Measurements from ENCODE around the gene MBD3L2B.

The MBD3L2B gene

DNA sequence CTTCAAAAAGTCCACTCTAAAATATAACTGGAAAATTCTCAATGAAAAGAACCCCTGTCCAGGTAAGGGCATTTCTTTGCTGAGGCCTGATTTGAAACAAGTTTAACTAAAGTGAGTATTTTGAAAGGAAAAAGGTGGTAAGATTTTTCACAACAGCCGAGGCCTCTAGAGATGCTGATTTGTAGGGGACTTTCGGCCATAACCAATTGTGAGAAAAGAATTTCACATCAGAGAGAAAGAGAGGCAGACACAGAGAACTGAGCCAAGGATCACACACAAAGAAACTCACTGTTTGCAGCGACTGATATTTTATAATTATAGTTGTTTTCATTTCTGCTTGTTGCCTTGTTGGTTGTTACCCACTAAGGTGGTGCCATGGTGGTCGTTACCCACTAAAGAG is 24.4 kb downstream of the MBD3L2B start:
- peaks cover 10% of the 10 kb centered on the region for H3K4me1 Mint-ChIP-seq
- ATAC-seq (no peak), DNase-seq (ENCODE audit: low spot score in 2 of 2) (no peak)
- peaks cover 15% of the 10 kb centered on the region for H3K36me3 Mint-ChIP-seq
- H3K9me3 Mint-ChIP-seq = peaks cover 5% of the 10 kb centered on the region
- H3K4me3 Mint-ChIP-seq = no peak overlapping the region
- H3K27ac Mint-ChIP-seq = no peak overlapping the region

DNA sequence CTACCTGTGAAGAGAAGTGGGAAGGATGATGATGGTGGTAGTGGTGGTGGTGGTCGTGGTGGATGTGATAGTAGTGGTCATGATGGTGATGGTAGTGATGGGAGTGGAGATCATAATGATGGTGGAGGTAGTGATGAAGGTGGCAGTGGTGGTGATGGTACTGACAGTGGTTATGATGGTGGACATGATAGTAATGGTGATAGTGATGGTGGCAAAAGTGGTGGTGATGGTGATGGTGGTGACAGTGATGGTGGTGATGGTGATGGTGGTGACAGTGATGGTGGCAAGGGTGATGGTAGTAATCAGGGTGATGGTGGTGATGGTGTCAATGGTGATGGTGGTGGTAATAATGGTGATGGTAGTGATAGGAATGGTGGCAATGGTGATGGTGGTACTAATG is 26.2 kb downstream of the MBD3L2B start:
- H3K4me3 Mint-ChIP-seq = no peak overlapping the region
- ATAC-seq = no peak

DNA sequence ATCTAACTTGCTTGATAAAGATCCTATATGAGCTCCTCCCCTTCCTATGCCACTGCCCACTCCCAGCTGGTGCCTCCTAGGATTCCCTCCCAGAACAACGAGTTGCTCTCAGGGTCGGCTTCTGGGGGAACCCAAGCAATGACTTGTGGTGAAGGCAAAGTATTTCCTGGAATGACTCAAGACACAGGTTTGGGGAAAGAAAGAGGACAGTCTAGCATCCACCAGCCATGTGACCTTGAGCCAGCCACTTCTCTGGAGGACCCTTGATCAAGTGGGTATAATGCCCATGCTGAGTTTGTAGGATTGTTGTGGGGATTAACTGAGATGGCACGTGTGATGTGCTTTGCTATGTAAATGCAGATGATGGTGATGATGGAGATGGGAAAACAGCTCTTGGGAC is 33.0 kb downstream of the MBD3L2B start:
- ATAC-seq = no peak
- Mint-ChIP-seq H3K4me3 (no peak overlapping the region), H3K36me3 (no peaks in the 10 kb centered on the region), H3K4me1 (no peaks in the 10 kb centered on the region), H3K27ac (no peak overlapping the region), H3K9me3 (peaks cover 7% of the 10 kb centered on the region)
- DNase-seq (ENCODE audit: low spot score in 2 of 2) = no peak

More for the DNA sequence above, 26.2 kb downstream of the MBD3L2B start:
- peak overlapping the region; percentile 50 for H3K27ac Mint-ChIP-seq
- peaks cover 5% of the 10 kb centered on the region for H3K9me3 Mint-ChIP-seq
- peaks cover 10% of the 10 kb centered on the region for H3K4me1 Mint-ChIP-seq
- DNase-seq (ENCODE audit: low spot score in 2 of 2) = no peak
- peaks cover 15% of the 10 kb centered on the region for H3K36me3 Mint-ChIP-seq

DNA sequence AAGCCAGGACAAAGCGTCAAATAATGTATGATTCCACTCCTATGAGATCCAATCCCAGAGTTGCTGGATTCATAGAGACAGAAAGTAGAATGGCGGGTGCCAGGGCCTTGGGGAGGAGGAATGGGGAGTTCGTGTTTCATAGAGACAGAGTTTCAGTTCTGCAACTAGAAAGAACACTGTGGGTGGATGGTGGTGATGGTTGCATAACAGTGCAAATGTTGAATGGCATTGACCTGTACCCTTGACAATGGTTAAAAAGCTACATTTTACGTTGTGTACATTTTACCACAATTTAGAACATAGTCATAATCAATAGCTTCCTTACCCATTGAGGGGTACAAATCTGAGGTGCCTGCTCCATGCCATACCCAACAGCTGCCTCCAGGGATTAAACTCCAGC is 33.4 kb downstream of the MBD3L2B start:
- Mint-ChIP-seq H3K36me3 (no peaks in the 10 kb centered on the region), H3K27ac (no peak overlapping the region), H3K4me3 (no peak overlapping the region), H3K4me1 (no peaks in the 10 kb centered on the region), H3K9me3 (peaks cover 10% of the 10 kb centered on the region)
- ATAC-seq = no peak
- no peak for DNase-seq (ENCODE audit: low spot score in 2 of 2)

DNA sequence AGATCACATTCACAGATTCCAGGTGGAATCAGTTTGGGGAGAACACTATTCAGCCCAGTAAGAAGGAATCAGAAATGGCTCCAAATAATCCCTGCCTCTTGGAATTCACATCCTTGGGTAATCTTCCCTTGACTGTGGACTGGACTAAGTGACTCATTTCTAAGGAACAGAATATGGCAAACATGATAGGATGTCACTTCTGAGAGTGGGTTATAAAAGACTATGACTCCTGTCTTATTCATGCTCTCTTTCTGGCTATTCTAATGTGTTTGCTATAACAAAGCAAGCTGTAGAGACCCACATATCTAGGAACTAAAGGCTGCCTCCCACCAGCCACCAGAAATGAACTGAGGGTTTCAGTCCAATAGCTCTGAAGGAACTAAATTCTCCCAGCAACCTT is 37.8 kb downstream of the MBD3L2B start:
- no peak for ATAC-seq
- no peak for DNase-seq (ENCODE audit: low spot score in 2 of 2)
- no peak overlapping the region for H3K4me3 Mint-ChIP-seq
- H3K9me3 Mint-ChIP-seq = peaks cover 10% of the 10 kb centered on the region
- H3K36me3 Mint-ChIP-seq = no peaks in the 10 kb centered on the region
- H3K27ac Mint-ChIP-seq = no peak overlapping the region
- no peaks in the 10 kb centered on the region for H3K4me1 Mint-ChIP-seq

DNA sequence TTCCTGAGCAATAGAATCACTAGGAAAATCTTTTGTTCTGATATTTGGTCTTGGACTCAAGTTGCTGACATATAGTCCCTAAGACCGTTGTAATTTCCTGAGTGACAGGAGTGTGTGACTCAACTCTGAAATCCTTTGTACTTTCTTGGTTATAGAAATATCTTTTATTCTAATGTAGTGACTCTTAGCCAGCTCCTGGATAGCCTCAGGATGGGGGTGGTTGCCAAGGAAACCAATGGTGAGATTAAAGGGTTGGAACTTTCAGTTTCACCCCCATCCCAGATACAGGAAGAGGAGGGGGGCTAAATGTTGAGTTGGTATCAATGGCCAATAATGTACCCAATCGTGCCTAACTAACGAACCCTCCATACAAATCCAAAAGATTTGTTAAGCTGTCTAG is 41.8 kb downstream of the MBD3L2B start:
- no peaks in the 10 kb centered on the region for H3K36me3 Mint-ChIP-seq
- peaks cover 13% of the 10 kb centered on the region for H3K9me3 Mint-ChIP-seq
- no peak overlapping the region for H3K27ac Mint-ChIP-seq
- ATAC-seq = no peak
- no peak for DNase-seq (ENCODE audit: low spot score in 2 of 2)
- H3K4me1 Mint-ChIP-seq = no peaks in the 10 kb centered on the region
- H3K4me3 Mint-ChIP-seq = no peak overlapping the region

DNA sequence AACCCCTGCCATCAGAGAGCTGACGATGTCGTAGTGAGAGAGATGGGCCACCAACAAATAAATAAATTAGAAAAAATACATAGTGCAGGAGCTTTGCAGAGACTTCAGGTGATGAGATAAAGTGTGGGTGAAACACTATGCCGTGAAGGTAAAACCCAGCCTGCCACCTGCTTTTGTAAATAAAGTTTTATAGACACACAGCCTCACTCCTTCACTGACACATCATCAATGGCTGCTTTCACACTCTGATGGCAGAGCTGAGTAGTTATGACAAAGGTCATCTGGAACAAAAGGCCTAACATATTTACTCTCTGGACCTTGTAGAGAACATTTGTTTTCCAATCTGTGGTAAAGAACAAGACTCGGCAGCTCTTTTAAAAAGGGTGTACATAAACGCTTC is 45.0 kb downstream of the MBD3L2B start:
- Mint-ChIP-seq H3K4me1 (no peaks in the 10 kb centered on the region), H3K4me3 (no peak overlapping the region), H3K9me3 (peaks cover 5% of the 10 kb centered on the region), H3K27ac (no peak overlapping the region), H3K36me3 (no peaks in the 10 kb centered on the region)
- DNase-seq (ENCODE audit: low spot score in 2 of 2) (no peak), ATAC-seq (no peak)

DNA sequence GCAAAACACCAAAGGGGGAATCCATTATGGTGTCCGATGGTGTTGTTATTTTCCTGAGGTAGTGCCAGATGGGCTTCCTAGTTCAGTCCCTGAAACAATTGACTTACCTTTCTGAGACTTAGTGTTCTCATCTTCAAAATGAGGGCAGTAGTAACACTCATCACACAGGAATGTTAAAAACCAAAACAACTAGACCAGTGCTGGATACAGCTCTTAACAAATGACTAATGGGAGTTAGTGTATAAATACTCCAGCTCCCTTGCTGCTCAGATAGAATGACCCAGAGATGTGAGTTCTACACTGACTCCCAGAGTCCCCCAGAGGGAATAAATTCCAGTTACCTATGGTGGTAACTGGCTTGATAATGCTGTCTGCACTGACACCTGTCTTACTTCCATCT is 49.9 kb downstream of the MBD3L2B start:
- H3K4me3 Mint-ChIP-seq = no peak overlapping the region
- peaks cover 5% of the 10 kb centered on the region for H3K4me1 Mint-ChIP-seq
- H3K36me3 Mint-ChIP-seq = no peaks in the 10 kb centered on the region
- no peaks in the 10 kb centered on the region for H3K9me3 Mint-ChIP-seq
- no peak for DNase-seq (ENCODE audit: low spot score in 2 of 2)
- no peak for ATAC-seq
- H3K27ac Mint-ChIP-seq = no peak overlapping the region

DNA sequence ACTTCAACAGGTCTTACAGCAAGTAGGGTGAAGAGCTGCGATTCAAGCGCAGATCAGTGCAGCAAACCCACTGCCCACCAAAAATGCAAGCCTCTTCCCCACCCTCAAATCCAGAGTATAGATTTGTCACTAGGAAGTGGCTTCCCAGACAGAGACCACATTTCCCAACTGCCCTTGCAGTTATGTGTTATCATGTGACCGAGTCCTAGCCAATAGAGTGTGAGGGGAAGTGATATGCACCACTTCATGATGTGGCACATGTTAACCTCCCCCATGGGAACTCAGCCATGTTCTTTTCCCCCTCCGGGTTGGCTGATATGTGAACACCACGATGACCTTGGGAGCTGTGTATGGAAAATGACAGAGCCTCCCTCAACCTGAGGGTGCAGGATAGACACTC is 50.8 kb downstream of the MBD3L2B start:
- DNase-seq (ENCODE audit: low spot score in 2 of 2) = no peak
- ATAC-seq = no peak
- H3K27ac Mint-ChIP-seq = no peak overlapping the region
- H3K4me3 Mint-ChIP-seq = no peak overlapping the region
- no peaks in the 10 kb centered on the region for H3K9me3 Mint-ChIP-seq
- no peaks in the 10 kb centered on the region for H3K36me3 Mint-ChIP-seq
- peaks cover 5% of the 10 kb centered on the region for H3K4me1 Mint-ChIP-seq

DNA sequence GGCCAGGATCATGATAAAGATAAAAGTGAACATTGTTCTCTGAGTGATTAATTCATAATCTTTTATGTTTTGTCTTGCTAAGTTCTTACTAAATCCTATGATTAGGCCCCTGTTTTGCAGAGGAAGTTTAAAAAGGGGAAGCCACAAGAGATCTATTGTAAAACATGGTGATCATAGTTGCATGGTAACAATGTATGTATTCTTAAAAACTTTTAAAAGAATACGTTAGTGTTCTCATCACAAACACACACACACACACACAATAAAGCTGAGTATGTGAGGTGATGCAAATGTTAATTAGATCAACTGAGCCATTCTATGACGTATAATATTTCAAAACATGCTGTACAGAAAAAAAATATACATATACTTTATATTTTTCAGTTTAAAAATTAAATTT is 51.2 kb downstream of the MBD3L2B start:
- Mint-ChIP-seq H3K36me3 (no peaks in the 10 kb centered on the region), H3K4me1 (peaks cover 5% of the 10 kb centered on the region), H3K27ac (no peak overlapping the region), H3K9me3 (no peaks in the 10 kb centered on the region), H3K4me3 (no peak overlapping the region)
- ATAC-seq (no peak), DNase-seq (ENCODE audit: low spot score in 2 of 2) (no peak)

DNA sequence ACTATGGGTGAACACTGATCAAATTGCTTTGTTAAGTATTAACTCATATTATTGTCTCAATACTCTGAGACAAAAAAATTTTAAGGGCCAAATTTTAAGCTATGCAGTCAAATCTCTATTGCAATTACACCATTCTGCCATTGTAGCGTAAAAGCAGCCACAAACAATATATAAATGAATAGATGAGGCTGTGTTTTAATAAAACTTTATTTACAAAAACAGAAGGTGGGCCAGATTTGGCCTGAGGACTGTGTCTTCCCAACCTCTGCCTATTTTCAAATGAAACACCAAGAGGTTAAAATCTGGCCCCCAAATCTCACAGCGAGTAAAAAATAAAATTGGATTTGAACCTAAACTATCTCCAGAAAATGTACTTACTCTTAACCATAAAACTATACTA is 51.7 kb downstream of the MBD3L2B start:
- H3K27ac Mint-ChIP-seq = no peak overlapping the region
- no peak for DNase-seq (ENCODE audit: low spot score in 2 of 2)
- no peak for ATAC-seq
- H3K9me3 Mint-ChIP-seq = no peaks in the 10 kb centered on the region
- peaks cover 5% of the 10 kb centered on the region for H3K4me1 Mint-ChIP-seq
- no peak overlapping the region for H3K4me3 Mint-ChIP-seq
- no peaks in the 10 kb centered on the region for H3K36me3 Mint-ChIP-seq
